Fibroblast of villous mesenchyme (primary cell): ENCODE data around the gene VSTM2L. TPM values are rescaled to one million over a fixed set of nuclear protein-coding genes. Genes with fewer than 3 reads are reported as not detected.

Experiments
- DNase-seq: peaks from one replicate; pipeline ENCODE4 v3.0.0-alpha.2; 2010; ENCODE audit warnings: low read depth
- H3K4me3 ChIP-seq: 2 replicates; pipeline ENCODE4 v1.5.1; 2011; ENCODE audit warnings: low read depth, mild to moderate bottlenecking, low read length
- total RNA-seq: library from RNA; depleted of rRNA; stranded (reverse); fragments of >200 nt; gene quantifications from 2 replicates; pipeline ENCODE4 v1.2.3, GENCODE V29; 2012
- TF ChIP-seq, protein P1 (sequence below): IDR thresholded peaks from 2 replicates; pipeline ENCODE4 v1.5.1; 2012; ENCODE audit warnings: low read depth, mild to moderate bottlenecking, low read length; ENCODE audit not compliant: insufficient read depth

The VSTM2L gene
- total RNA-seq, 1 donor = 1.3 TPM

DNA sequence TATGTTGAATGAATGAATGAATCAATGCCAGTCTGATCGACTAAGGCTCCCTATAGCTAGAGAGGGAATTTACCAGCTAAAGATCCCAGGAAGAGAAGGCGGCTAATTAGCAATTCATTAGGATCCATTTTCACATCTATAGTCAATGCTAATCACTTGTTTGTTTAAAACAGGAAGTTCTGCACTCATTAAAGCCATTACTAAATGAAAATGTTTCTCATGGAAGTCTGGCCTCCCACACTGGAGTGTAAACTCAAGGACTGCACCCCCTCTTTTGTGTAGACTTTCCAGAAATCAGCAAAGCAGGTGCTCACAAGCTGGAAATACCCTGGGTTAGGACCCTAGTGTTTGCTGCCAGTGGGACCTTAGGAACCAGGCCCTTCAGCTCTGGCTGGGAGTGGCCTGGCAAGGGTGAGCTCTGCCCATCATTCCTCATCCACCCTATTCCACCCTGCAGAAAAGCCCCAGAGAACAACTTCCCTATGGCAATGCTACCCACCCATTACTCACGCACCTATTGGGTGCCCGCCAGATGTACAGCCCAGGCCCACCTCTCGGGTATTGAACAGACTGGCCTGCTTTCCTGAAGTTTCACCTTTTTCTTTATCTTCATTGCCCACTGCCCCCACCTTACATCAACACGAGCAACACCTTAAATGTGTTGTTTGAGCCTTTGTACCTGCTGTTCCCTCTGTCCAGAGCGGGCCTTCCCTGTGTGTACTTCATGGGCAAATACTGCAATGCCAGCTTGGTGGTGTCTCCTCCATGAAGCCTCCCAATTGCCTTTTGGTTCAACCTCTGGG, 69.5 kb downstream of the VSTM2L start:
- no peak for DNase-seq
- H3K4me3 ChIP-seq = no peak overlapping the region
- TF ChIP-seq, protein P1, sequence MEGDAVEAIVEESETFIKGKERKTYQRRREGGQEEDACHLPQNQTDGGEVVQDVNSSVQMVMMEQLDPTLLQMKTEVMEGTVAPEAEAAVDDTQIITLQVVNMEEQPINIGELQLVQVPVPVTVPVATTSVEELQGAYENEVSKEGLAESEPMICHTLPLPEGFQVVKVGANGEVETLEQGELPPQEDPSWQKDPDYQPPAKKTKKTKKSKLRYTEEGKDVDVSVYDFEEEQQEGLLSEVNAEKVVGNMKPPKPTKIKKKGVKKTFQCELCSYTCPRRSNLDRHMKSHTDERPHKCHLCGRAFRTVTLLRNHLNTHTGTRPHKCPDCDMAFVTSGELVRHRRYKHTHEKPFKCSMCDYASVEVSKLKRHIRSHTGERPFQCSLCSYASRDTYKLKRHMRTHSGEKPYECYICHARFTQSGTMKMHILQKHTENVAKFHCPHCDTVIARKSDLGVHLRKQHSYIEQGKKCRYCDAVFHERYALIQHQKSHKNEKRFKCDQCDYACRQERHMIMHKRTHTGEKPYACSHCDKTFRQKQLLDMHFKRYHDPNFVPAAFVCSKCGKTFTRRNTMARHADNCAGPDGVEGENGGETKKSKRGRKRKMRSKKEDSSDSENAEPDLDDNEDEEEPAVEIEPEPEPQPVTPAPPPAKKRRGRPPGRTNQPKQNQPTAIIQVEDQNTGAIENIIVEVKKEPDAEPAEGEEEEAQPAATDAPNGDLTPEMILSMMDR = no peak

DNA sequence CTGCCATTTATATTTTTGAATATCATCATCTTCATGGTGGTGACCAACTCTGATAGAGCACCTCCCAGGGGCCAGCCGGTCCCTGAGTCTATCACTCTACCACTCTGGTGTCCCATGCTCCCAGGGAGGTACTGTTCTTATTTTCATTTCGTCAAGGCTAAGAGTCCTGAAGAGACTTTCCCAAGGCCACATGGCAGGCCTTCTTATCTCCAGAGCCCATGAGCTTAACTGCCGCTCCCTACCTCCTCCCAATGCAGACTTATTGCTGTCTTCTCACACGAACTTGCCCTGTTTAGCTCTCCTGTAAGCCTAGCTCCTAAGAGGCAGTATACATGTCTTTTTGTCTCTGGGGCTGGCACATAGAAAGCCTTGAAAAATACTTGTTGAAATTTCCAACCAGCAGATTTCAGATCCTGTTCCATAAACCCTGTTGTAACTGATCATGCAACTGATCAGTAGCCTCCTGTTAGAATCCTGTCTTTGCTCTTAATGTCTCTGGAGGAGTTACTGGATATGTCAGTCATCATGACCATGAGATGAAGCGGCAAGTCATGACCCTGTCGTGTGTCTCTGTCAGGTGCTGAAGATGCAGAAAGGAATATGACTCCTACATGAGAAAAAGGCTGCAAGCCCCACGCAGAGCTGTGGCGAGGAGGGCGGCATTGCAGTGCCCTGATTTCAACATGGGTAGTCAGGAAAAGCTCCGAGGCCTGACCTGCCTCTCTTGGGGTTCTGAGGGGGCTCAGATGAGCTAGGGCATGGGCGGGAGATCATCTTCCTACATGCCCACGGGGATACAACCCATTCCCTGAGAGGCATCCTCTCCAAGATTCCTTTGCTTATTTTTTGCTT, 70.4 kb downstream of the VSTM2L start:
- DNase-seq = no peak
- TF ChIP-seq, protein P1 = no peak

DNA sequence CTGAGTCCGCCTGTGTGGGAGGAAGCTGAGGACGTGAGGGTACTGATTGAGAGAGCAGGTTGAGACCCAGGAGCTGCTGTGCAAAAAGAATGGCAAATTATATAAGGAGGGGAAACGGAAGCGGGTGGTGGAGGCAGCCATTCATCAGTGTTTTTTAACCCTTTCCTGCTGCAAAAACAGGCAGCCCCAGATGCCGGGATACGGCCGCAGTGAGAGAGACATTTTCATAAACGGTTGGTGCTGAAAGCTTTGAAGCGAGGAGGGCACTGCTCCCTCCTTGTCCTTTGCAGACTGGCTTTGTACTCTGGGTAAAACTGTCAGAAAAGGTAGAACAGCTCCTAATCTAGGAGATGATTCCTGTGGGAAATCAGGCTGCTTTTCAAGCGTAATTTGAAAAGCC, 74.0 kb downstream of the VSTM2L start:
- TF ChIP-seq, protein P1 = no peak
- no peak overlapping the region for H3K4me3 ChIP-seq
- no peak for DNase-seq

More for the DNA sequence above, 70.4 kb downstream of the VSTM2L start:
- H3K4me3 ChIP-seq = no peak overlapping the region

DNA sequence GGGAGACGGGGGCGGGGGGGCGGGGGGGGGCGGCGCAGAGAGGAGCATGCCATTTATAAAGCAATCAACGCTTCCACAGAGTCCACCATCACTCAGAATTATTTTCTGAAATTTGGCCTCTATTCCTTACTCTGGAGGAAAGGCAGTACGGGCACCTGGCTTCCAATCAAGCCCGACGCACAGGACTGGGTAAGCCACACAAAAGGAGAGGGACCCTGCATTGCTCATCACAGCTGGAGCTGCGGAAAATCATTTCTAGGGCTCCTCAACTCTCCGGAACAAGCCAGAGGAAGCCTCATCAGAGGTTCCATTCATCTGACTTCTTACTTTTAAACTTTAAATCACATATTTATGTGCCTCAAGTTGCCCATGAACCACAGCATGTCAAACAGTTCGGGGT, 74.4 kb downstream of the VSTM2L start:
- TF ChIP-seq, protein P1 = no peak
- H3K4me3 ChIP-seq = no peak overlapping the region
- no peak for DNase-seq

DNA sequence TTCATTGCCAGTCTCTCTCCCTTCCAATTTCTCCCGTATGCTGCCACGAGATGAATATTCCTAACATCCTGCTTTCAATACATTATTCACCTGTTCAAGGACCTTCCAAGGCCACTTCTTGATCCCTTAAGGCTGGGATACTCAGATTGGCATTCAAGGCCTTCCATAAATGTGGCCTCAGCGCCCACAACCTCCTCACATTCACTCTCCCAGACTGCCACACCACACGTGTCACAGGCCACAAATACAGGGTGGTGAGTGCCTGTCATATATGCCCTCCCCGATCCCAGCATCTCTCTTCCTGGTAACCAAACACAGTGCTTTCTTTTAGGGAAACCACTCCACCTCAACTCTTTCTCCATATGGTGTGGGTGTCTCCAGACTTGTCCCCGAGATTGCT, 74.9 kb downstream of the VSTM2L start:
- TF ChIP-seq, protein P1 = no peak
- no peak for DNase-seq
- no peak overlapping the region for H3K4me3 ChIP-seq

DNA sequence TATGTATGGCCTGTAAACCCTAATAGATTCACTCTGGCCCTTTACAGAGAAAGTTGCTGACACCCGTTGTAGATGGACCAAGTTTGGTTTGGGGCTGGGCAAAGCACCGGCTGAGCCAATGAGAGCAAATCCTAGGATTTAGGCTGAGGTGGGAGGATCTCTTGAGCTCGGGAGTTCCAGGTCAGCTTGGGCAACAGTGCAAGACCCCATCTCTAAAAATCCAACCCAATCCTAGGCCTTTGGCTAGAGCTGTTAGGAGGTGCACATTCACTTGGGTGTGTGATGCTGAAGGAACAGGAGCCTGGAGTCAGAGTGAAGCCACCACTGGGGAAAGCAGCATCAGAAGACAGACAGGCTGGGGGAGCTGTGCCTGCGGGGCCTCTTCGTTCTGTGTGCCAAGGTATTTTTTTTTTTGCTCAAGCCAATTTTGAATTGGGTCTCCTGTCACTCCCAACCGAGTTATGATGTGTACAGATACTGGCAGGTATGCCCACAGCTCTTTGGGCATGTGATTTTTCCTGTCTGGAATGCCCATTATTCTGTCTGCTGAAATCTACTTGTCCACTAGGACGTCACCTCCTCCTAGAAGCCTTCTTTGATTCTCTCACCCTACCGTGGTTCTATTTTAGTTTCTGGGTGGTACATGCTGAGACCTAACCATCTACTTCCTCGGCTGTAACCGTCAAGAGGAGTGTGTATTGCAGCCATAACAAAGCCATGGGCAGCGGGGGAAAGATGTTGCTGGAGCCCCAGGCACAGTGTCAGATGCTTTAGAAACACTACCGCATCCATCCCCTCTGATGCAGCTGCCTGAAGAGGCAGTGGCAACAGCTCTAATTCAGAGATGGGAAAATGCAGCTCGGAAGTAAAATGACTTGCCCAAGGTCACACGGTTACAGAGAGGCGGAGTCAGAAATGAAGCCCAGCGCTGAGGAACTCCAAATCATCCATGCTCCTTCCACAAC, 76.4 kb downstream of the VSTM2L start:
- DNase-seq = no peak
- no peak overlapping the region for H3K4me3 ChIP-seq
- TF ChIP-seq, protein P1 = no peak
